LHCN-M2 (cell line): ENCODE data around the gene POU6F2. TPM values are rescaled to one million over a fixed set of nuclear protein-coding genes. Genes with fewer than 3 reads are reported as not detected.
"Not testable (repeated sequence)": the region's sequence is repeated elsewhere in the genome, so short reads cannot be mapped to it uniquely, and the experiment has no call there.

ENCODE experiments used
- DNase-seq: peaks from one replicate; pipeline ENCODE4 v3.0.0-alpha.2; 2012; ENCODE audit warnings: low read depth
- total RNA-seq: library from RNA; depleted of rRNA; stranded (reverse); fragments of >200 nt; gene quantifications from 2 replicates; pipeline ENCODE4 v1.2.3, GENCODE V29; 2014

POU6F2 gene
- total RNA-seq, 1 experiment from 2014 or later = not detected

GRCh38 chr7:38978491-38978890 lies 782 bp downstream of the POU6F2 start:
- DNase-seq = no peak

GRCh38 chr7:38992203-38992602 lies 14.5 kb downstream of the POU6F2 start:
- no peak for DNase-seq

GRCh38 chr7:39001595-39001994 lies 23.9 kb downstream of the POU6F2 start:
- DNase-seq = no peak

- DNase-seq = no peak
Observed at GRCh38 chr7:39002755-39003154, 25.0 kb downstream of the POU6F2 start.

GRCh38 chr7:39005036-39005435 lies 27.3 kb downstream of the POU6F2 start:
- DNase-seq = no peak

DNA sequence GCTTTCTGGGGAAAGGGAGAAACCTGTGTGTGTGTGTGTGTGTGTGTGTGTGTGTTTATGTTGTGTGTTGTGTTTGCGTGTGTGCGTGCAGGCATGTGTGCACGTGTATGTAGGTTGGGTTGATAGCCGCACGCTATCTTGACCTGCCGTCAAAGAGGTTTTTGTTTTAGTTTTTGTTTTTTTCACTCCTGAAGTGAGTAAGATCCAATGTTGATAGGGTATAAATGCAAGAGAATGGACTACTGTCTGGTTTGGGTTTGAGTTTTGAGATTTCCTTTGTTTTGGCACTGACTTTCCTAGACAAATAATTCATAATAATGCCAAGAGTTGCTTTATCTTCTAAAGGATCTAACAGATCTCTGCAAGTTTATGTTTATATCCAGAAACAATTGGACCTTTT lies 27.8 kb downstream of the POU6F2 start:
- no peak for DNase-seq

DNA sequence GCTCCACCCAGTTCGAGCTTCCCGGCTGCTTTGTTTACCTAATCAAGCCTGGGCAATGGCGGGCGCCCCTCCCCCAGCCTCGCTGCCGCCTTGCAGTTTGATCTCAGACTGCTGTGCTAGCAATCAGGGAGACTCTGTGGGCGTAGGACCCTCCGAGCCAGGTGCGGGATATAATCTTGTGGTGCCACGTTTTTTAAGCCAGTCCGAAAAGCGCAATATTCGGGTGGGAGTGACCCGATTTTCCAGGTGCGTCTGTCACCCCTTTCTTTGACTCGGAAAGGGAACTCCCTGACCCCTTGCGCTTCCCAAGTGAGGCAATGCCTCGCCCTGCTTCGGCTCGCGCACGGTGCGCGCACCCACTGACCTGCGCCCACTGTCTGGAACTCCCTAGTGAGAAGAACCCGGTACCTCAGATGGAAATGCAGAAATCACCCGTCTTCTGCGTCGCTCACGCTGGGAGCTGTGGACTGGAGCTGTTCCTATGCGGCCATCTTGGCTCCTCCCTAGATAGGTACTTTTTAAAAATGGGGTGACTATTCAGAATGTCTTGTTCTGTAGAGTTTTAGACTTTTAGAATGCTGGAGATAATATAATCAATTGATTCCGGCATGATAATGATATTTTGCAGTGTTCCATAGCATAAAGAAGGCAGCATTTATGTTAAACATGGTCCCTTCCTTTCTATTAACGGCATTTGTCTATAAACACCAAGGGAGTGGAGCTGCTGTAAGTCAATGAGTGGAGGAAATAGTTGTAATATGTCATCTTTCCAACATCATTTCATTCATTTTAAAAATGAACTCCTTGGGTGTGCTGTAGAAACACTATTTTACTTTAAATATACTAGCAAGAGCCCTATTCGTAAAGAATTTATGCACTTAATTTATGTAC lies 35.6 kb downstream of the POU6F2 start:
- DNase-seq = not testable (repeated sequence)

DNA sequence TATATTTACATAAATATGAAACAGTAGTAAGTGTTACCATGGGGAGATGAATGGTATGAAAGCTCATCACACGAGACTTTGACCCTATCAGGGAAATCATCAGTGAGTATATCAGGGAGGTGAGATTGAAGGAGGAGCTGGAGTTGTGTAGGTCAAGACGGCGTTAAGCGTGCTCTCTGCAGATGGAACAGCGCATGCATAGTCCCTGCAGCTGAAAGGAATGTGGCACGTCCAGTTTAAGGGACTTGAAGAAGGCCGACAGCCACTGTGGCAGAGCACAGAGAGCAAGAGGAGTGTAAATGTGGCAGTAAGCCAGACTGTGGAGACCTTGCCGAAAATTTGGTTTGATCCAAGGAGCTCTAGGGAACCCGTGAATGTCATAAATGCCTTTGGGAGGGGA lies 38.9 kb downstream of the POU6F2 start:
- DNase-seq = no peak

DNA sequence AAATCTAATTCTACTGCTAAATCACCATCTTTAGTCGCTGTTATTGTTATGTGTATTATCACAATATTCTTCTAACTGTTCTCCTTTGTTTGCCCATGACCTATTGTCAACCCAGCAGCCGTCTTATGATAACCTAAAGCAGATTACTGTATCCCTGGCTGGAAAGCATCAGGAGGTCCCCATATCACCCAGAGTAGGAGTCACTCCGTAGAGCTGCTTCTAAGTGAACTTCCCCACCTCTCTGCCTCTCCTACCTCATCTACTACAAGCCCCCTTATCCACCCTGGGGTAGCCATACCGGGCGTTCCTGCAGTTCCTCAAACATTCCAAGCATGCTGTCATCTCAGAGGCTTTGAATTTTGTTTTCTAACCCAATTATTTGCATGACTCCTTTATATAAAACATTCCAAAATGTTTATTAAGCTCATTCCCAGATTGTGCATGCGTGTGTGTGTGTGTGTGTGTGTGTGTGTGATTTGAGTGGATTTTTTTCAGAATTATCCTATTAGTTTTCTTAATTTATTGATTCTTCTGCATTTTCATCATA lies 39.7 kb downstream of the POU6F2 start:
- no peak for DNase-seq

GRCh38 chr7:39022796-39023195 lies 45.1 kb downstream of the POU6F2 start:
- no peak for DNase-seq

DNA sequence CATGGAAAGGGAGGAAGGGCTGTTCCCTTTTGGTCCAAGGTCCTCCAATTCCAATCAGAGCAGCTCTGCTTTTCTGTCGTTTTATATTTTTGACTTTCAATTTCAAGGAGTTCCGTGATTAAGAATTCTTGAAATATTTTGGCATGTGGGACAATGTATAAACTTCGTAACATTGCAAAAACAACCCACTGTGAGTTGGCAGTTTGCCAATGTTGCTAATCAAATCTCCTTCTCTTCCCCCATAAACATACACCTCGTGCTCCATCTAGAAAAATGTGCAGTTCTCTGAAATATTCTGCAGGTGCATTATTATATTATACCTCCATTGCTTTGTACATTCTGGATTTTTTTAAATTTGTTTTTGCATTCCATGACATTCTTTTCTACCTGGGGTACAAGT lies 49.8 kb downstream of the POU6F2 start:
- DNase-seq = no peak

GRCh38 chr7:39033885-39034624 lies 56.3 kb downstream of the POU6F2 start:
- no peak for DNase-seq

DNA sequence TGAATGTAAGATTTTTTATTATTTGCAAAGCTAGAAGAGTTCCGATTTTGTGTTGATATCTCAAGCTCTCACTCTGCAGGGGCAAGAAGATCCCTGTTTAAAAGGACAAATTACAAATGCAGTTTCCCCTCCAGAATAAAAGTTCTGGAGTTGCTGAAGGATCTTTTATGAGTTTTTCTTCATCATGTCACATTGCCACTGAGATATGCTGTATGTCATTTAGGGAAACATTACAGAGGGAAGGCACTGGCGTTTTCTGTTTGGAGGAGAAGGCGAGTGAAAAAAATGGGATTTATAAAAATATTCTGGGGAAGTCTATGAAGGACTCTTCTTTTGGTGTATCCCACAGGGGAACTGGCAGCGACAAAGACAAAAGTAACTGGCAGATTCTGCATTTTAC lies 57.4 kb downstream of the POU6F2 start:
- no peak for DNase-seq

DNA sequence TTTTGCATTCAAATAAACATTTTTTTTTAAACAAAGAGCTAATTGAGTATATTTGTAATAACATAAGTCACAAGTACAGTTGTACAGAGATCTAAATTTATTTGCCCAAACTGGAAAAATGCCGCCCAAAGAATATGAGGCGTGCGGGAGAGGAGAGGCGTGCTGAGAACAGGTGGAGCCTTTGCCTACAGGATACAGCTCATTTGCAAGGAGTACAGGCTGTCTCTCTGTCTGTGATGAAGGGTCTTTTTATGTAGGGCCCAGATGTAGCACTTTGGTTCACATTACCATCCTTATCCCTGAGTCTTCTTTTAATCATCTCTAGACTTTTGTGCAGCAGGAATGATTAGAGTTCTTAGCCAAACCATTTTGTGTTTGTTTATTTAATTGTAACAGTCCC lies 58.2 kb downstream of the POU6F2 start:
- no peak for DNase-seq

DNA sequence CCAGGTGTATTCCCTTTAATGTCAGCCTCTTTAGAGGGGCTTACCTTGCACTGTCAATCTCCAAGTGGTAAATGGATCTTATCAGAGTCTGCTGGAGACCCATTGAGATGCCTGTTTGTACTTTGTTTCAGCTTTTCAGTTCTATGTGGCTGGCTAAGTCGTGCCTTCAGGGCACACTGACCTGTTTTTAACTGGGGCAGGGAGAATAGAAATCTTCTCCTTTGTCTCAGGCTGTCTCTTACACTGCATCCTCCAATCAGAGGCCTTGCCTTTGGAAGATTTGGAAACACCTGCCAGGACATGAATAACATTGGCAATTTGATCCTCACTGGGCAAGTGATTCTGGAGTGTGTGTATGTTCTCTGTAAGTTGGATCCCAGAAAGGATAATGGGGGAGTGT lies 65.0 kb downstream of the POU6F2 start:
- DNase-seq = no peak

DNA sequence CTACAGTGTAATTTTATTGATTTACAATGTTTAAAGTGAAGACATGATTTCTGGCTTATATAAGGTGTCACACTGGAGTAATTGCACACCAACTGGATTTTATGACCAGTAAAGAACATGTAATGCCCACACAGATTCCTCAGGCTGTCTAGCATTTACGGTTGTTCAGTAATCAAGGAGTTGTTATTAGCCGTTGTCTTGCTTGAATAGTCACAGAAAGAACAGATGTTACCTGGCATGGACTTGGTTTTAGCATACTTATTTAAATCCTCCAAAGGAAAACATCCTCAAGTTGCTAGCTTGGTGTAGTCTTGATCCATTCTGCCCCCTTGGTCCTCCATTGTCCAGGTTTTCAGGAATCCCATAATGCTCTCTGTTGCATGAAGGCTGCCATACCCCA lies 65.8 kb downstream of the POU6F2 start:
- DNase-seq = no peak

GRCh38 chr7:39044489-39044888 lies 66.8 kb downstream of the POU6F2 start:
- no peak for DNase-seq

DNA sequence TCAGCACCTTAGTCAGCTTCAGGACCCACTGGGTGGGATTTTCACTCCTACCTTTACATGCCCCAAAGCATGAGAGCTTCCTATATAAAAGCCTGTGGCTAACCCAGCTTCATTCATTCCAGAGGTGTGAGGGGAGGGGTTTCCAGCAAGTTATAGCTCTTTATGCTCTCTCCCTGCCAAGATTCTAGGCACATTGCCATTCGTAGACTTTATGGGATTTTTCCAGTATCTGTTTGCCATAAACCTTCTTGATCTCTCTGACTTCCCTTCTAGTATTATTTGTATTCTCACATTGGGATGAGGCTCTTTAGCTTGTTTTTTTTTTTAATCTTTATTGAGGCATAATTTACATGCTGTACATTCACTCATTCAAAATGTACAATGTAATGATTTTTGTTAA lies 67.5 kb downstream of the POU6F2 start:
- DNase-seq = no peak

DNA sequence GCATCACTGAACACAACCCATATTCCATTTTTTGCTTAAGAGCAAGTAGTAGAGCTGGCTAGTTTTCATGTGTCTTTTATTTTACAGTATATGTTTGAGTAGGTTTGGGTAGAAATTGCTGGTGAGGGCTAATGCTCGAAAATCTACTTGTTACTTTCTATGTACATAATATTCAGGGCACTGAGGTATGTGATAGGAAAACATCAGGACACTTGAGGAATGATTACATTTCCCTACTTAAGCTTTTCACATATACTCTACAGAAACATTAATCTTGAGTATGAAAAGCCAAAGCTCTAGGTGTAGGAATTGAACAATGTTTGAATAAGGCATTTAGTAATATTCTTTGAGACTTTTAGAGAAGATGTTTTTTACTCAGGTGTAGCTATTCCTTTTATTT lies 73.6 kb downstream of the POU6F2 start:
- DNase-seq = no peak

DNA sequence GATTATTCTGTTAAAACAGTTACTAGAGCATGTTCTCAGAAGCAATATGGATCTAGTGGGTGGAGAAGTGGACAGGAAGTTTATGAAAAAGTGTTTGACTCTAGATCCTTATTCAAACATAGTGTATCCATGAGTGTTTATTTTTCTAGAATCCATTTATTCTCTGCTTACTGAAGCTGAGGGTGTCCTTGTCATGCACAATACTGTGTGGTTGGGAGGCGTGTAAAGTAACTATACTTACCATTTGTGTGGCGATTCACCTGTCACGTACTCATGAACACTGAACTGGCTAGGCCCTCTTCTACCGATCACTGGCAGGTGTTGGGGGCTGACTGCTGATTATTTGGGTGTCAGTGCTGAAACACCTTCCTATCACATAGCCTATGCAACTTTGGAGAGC lies 74.0 kb downstream of the POU6F2 start:
- no peak for DNase-seq

- DNase-seq = no peak
Observed at GRCh38 chr7:39054731-39055130, 77.0 kb downstream of the POU6F2 start.

- DNase-seq = no peak
Observed at GRCh38 chr7:39056153-39056552, 78.4 kb downstream of the POU6F2 start.

GRCh38 chr7:39062811-39063210 lies 85.1 kb downstream of the POU6F2 start:
- DNase-seq = no peak
